ENCODE results near the gene GSC.

GSC gene

GRCh38 chr14:94796278-94796677, 26.4 kb upstream of the GSC start:
- H3K4me3 ChIP-seq (ENCODE audit: low read length) = no peak overlapping the region
- TF ChIP-seq CTCF (conservative IDR thresholded peaks at IDR 0.05; ENCODE audit: low read length) = no peak
- no peak for DNase-seq (ENCODE audit: low read depth)

- no peak for TF ChIP-seq CTCF (conservative IDR thresholded peaks at IDR 0.05; ENCODE audit: low read length)
- H3K4me3 ChIP-seq (ENCODE audit: low read length) = no peak overlapping the region
- DNase-seq (ENCODE audit: low read depth) = no peak
These were observed 25.5 kb upstream of the GSC start for GRCh38 chr14:94795372-94795771.

- DNase-seq (ENCODE audit: low read depth) = no peak
- no peak for TF ChIP-seq CTCF (conservative IDR thresholded peaks at IDR 0.05; ENCODE audit: low read length)
- no peak overlapping the region for H3K4me3 ChIP-seq (ENCODE audit: low read length)
These were observed 24.0 kb upstream of the GSC start for GRCh38 chr14:94793901-94794300.

GRCh38 chr14:94787655-94788054, 17.7 kb upstream of the GSC start:
- no peak for DNase-seq (ENCODE audit: low read depth)
- TF ChIP-seq CTCF (conservative IDR thresholded peaks at IDR 0.05; ENCODE audit: low read length) = no peak
- H3K4me3 ChIP-seq (ENCODE audit: low read length) = no peak overlapping the region

GRCh38 chr14:94787092-94787491, 17.2 kb upstream of the GSC start:
- H3K4me3 ChIP-seq (ENCODE audit: low read length) = no peak overlapping the region
- DNase-seq (ENCODE audit: low read depth) = no peak
- no peak for TF ChIP-seq CTCF (conservative IDR thresholded peaks at IDR 0.05; ENCODE audit: low read length)

GRCh38 chr14:94780536-94781399, 10.9 kb upstream of the GSC start:
- no peak for DNase-seq (ENCODE audit: low read depth)
- TF ChIP-seq CTCF (conservative IDR thresholded peaks at IDR 0.05; ENCODE audit: low read length) = no peak
- H3K4me3 ChIP-seq (ENCODE audit: low read length) = no peak overlapping the region

- no peak overlapping the region for H3K4me3 ChIP-seq (ENCODE audit: low read length)
- DNase-seq (ENCODE audit: low read depth) = no peak
- TF ChIP-seq CTCF (conservative IDR thresholded peaks at IDR 0.05; ENCODE audit: low read length) = no peak
These were observed 9.8 kb upstream of the GSC start for GRCh38 chr14:94779713-94780112.

All from AG10803 (cell line).